SH-SY5Y (cell line): ENCODE data around the gene GAPVD1.

Source experiments
- GATA2 ChIP-seq: IDR thresholded peaks from 2 replicates; pipeline ENCODE4 v1.6.1; 2011; ENCODE audit warnings: mild to moderate bottlenecking, low read depth, low read length
- GATA3 ChIP-seq: IDR thresholded peaks from 2 replicates; pipeline ENCODE4 v1.6.1; 2011; ENCODE audit warnings: low read depth, mild to moderate bottlenecking, low read length, moderate library complexity

GRCh38 chr9:125407974-125408900 is 146.6 kb downstream of the GAPVD1 start:
- TF ChIP-seq GATA2 (no peak; the same call in 1 of the 2 replicates), GATA3 (no peak)
